Measurements from ENCODE around the gene L1TD1.
"Not testable (repeated sequence)": the region's sequence is repeated elsewhere in the genome, so short reads cannot be mapped to it uniquely, and the experiment has no call there.

- TF ChIP-seq POLR2A (IDR thresholded peaks at IDR 0.05), result not testable (repeated sequence)
- TF ChIP-seq, protein P1, sequence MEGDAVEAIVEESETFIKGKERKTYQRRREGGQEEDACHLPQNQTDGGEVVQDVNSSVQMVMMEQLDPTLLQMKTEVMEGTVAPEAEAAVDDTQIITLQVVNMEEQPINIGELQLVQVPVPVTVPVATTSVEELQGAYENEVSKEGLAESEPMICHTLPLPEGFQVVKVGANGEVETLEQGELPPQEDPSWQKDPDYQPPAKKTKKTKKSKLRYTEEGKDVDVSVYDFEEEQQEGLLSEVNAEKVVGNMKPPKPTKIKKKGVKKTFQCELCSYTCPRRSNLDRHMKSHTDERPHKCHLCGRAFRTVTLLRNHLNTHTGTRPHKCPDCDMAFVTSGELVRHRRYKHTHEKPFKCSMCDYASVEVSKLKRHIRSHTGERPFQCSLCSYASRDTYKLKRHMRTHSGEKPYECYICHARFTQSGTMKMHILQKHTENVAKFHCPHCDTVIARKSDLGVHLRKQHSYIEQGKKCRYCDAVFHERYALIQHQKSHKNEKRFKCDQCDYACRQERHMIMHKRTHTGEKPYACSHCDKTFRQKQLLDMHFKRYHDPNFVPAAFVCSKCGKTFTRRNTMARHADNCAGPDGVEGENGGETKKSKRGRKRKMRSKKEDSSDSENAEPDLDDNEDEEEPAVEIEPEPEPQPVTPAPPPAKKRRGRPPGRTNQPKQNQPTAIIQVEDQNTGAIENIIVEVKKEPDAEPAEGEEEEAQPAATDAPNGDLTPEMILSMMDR (IDR thresholded peaks at IDR 0.05), result not testable (repeated sequence)
Observed at GRCh38 chr1:62244380-62244779, 49.7 kb downstream of the L1TD1 start.

All from body of pancreas (tissue), 4 donors.